ENCODE data around the gene TNIP1. TPM values are rescaled to one million over a fixed set of nuclear protein-coding genes. Genes with fewer than 3 reads are reported as not detected.

Gene TNIP1
- total RNA-seq, 1 donor from 2014 or later, result 54.6 TPM

GRCh38 chr5:151118913-151119575 lies 38.2 kb upstream of the TNIP1 start:
- Histone ChIP-seq H3K4me1 (peaks cover 0 to 8% of the 10 kb centered on the region in 2 donors), H3K27me3 (no peaks in the 10 kb centered on the region), H3K36me3 (peaks cover 69 to 90% of the 10 kb centered on the region in 2 donors), H3K9me3 (no peaks in the 10 kb centered on the region), H3K4me3 (no peak overlapping the region), H3K27ac (no peak overlapping the region)
- intact Hi-C loops (cut with DNase I), result no loop called here
- TF ChIP-seq CTCF (IDR thresholded peaks at IDR 0.05), result no peak
- DNase-seq (ENCODE audit: low spot score in 2 of 2), result no peak

GRCh38 chr5:151115272-151115905 lies 34.6 kb upstream of the TNIP1 start:
- peak; percentile 87 to 95 (median 91) for TF ChIP-seq CTCF (IDR thresholded peaks at IDR 0.05)
- DNase-seq (ENCODE audit: low spot score in 2 of 2), result peak in 1 of 2 donors; percentile 88
- intact Hi-C loops (cut with DNase I), result loop anchor here (1.0 kb wide), 2 partner anchors 64 to 112 kb away; no protein-coding TSS in a partner anchor
- H3K4me1 ChIP-seq, result no peaks in the 10 kb centered on the region
- no peaks in the 10 kb centered on the region for H3K9me3 ChIP-seq
- no peak overlapping the region for H3K27ac ChIP-seq
- H3K27me3 ChIP-seq, result no peaks in the 10 kb centered on the region
- H3K4me3 ChIP-seq, result no peak overlapping the region
- H3K36me3 ChIP-seq, result peaks cover 70 to 74% of the 10 kb centered on the region in 2 donors

- H3K27me3 ChIP-seq, result no peaks in the 10 kb centered on the region
- no peaks in the 10 kb centered on the region for H3K9me3 ChIP-seq
- H3K4me3 ChIP-seq, result no peak overlapping the region
- no peak for DNase-seq (ENCODE audit: low spot score in 2 of 2)
- intact Hi-C loops (cut with DNase I), result no loop called here
- H3K36me3 ChIP-seq, result peaks cover 71 to 74% of the 10 kb centered on the region in 2 donors
- peaks cover under 1 to 2% of the 10 kb centered on the region in 2 donors for H3K4me1 ChIP-seq
- no peak overlapping the region for H3K27ac ChIP-seq
- TF ChIP-seq CTCF (IDR thresholded peaks at IDR 0.05), result no peak
Measured at GRCh38 chr5:151113651-151114050, 32.8 kb upstream of the TNIP1 start.

GRCh38 chr5:151110992-151111391 lies 30.2 kb upstream of the TNIP1 start:
- Histone ChIP-seq H3K27ac (no peak overlapping the region), H3K36me3 (peaks cover 69 to 75% of the 10 kb centered on the region in 2 donors), H3K27me3 (no peaks in the 10 kb centered on the region), H3K4me1 (peaks cover 6 to 9% of the 10 kb centered on the region in 2 donors), H3K4me3 (no peak overlapping the region), H3K9me3 (no peaks in the 10 kb centered on the region)
- DNase-seq (ENCODE audit: low spot score in 2 of 2), result no peak
- intact Hi-C loops (cut with DNase I), result no loop called here
- no peak for TF ChIP-seq CTCF (IDR thresholded peaks at IDR 0.05)

GRCh38 chr5:151110122-151110681 lies 29.4 kb upstream of the TNIP1 start:
- Histone ChIP-seq H3K36me3 (peaks cover 74 to 76% of the 10 kb centered on the region in 2 donors), H3K4me1 (peaks cover 6 to 9% of the 10 kb centered on the region in 2 donors), H3K4me3 (no peak overlapping the region), H3K9me3 (no peaks in the 10 kb centered on the region), H3K27ac (no peak overlapping the region), H3K27me3 (no peaks in the 10 kb centered on the region)
- intact Hi-C loops (cut with DNase I), result no loop called here
- TF ChIP-seq CTCF (IDR thresholded peaks at IDR 0.05), result no peak
- DNase-seq (ENCODE audit: low spot score in 2 of 2), result no peak
